Spinal cord (tissue), 10 donors: ENCODE data around the gene CARMIL3. TPM values are rescaled to one million over a fixed set of nuclear protein-coding genes. Genes with fewer than 3 reads are reported as not detected.

Experiments used
- DNase-seq, 6 donors: peaks; one replicate each; pipeline versions ENCODE4 v3.0.0 to v3.0.0-alpha.2; 2013 to 2015; ENCODE audit warnings: low spot score in 6 of 6, low read depth in 4 of 6
- H3K27ac ChIP-seq: one replicate; pipeline ENCODE4 v1.5.1; 2013; ENCODE audit warnings: low read depth, low read length, control low read depth
- H3K27me3 ChIP-seq: one replicate; pipeline ENCODE4 v1.6.1; 2013; ENCODE audit warnings: low read length; ENCODE audit not compliant: control insufficient read depth, insufficient read depth
- H3K36me3 ChIP-seq: one replicate; pipeline ENCODE4 v1.6.1; 2013; ENCODE audit warnings: low read length; ENCODE audit not compliant: control insufficient read depth, insufficient read depth
- H3K4me1 ChIP-seq: one replicate; pipeline ENCODE4 v1.6.1; 2013; ENCODE audit warnings: low read length; ENCODE audit not compliant: control insufficient read depth, insufficient read depth
- H3K4me3 ChIP-seq: one replicate; pipeline ENCODE4 v1.5.1; 2013; ENCODE audit warnings: low read depth, low read length, control low read depth
- H3K9me3 ChIP-seq: one replicate; pipeline ENCODE4 v1.6.1; 2013; ENCODE audit warnings: low read length; ENCODE audit not compliant: control insufficient read depth, insufficient read depth
- WGBS: methylation state at CpG from one replicate; pipeline ENCODE4 v1.1.5; 2013; ENCODE audit warnings: missing lambda C conversion rate; ENCODE audit not compliant: insufficient coverage; 5-methylcytosine and 5-hydroxymethylcytosine counted together
- polyA plus RNA-seq, 2 donors: library from polyadenylated mRNA; unstranded; fragments of 120-200 nt; gene quantifications; one replicate each; pipeline ENCODE4 v1.2.1, GENCODE V29; 2013; ENCODE audit not compliant: insufficient read length in 2 of 2
- total RNA-seq, 2 donors: library from RNA; depleted of rRNA in 1 of 2; stranded (reverse); fragments of 120-200 nt in 1 of 2; fragments of >200 nt in 1 of 2; gene quantifications; one replicate each; pipeline versions ENCODE4 v1.2.3 to v1.2.4, GENCODE V29; 2013 to 2014
- donor health status: healthy.

The CARMIL3 gene
- total and polyA plus RNA-seq, 4 donors = 10.2 to 43.2 (median 22.4) TPM

- WGBS = 81% methylated on average over 9 of the region's 10 CpGs
- Histone ChIP-seq H3K27me3 (no peaks in the 10 kb centered on the region), H3K36me3 (peaks cover 52% of the 10 kb centered on the region), H3K27ac (no peak overlapping the region), H3K4me3 (no peak overlapping the region), H3K9me3 (no peaks in the 10 kb centered on the region), H3K4me1 (peaks cover 33% of the 10 kb centered on the region)
- no peak for DNase-seq
Measured at GRCh38 chr14:24053548-24054323, 1.9 kb downstream of the CARMIL3 start.

- H3K36me3 ChIP-seq = peaks cover 58% of the 10 kb centered on the region
- no peak overlapping the region for H3K27ac ChIP-seq
- no peak for DNase-seq
- 91% methylated on average over 5 of the region's 6 CpGs for WGBS
- no peaks in the 10 kb centered on the region for H3K9me3 ChIP-seq
- peaks cover 33% of the 10 kb centered on the region for H3K4me1 ChIP-seq
- no peak overlapping the region for H3K4me3 ChIP-seq
- no peaks in the 10 kb centered on the region for H3K27me3 ChIP-seq
Measured at GRCh38 chr14:24054324-24054641, 2.5 kb downstream of the CARMIL3 start.

GRCh38 chr14:24054646-24055045 lies 2.8 kb downstream of the CARMIL3 start:
- no peaks in the 10 kb centered on the region for H3K9me3 ChIP-seq
- DNase-seq = no peak
- WGBS = 96% methylated on average over 9 of the region's 9 CpGs
- H3K36me3 ChIP-seq = peaks cover 61% of the 10 kb centered on the region
- H3K4me3 ChIP-seq = no peak overlapping the region
- H3K27ac ChIP-seq = no peak overlapping the region
- H3K27me3 ChIP-seq = no peaks in the 10 kb centered on the region
- H3K4me1 ChIP-seq = peaks cover 33% of the 10 kb centered on the region

- Histone ChIP-seq H3K27me3 (no peaks in the 10 kb centered on the region), H3K36me3 (peaks cover 77% of the 10 kb centered on the region), H3K4me1 (peaks cover 27% of the 10 kb centered on the region), H3K4me3 (no peak overlapping the region), H3K9me3 (no peaks in the 10 kb centered on the region), H3K27ac (no peak overlapping the region)
- WGBS = 87% methylated on average over 8 of the region's 10 CpGs
- no peak for DNase-seq
Measured at GRCh38 chr14:24055971-24056799, 4.4 kb downstream of the CARMIL3 start.

- no peak for DNase-seq
- H3K4me1 ChIP-seq = peaks cover 23% of the 10 kb centered on the region
- peaks cover 83% of the 10 kb centered on the region for H3K36me3 ChIP-seq
- H3K27ac ChIP-seq = no peak overlapping the region
- 85% methylated on average over 7 of the region's 8 CpGs for WGBS
- no peaks in the 10 kb centered on the region for H3K27me3 ChIP-seq
- H3K4me3 ChIP-seq = no peak overlapping the region
- H3K9me3 ChIP-seq = no peaks in the 10 kb centered on the region
Measured at GRCh38 chr14:24056800-24057184, 5.0 kb downstream of the CARMIL3 start.

GRCh38 chr14:24057271-24057670 lies 5.5 kb downstream of the CARMIL3 start:
- DNase-seq = no peak
- no peak overlapping the region for H3K4me3 ChIP-seq
- H3K36me3 ChIP-seq = peaks cover 87% of the 10 kb centered on the region
- 75% methylated on average over 2 of the region's 2 CpGs for WGBS
- H3K27ac ChIP-seq = no peak overlapping the region
- H3K27me3 ChIP-seq = no peaks in the 10 kb centered on the region
- H3K9me3 ChIP-seq = no peaks in the 10 kb centered on the region
- peaks cover 20% of the 10 kb centered on the region for H3K4me1 ChIP-seq

GRCh38 chr14:24057867-24058259 lies 6.1 kb downstream of the CARMIL3 start:
- Histone ChIP-seq H3K4me1 (peaks cover 14% of the 10 kb centered on the region), H3K36me3 (peaks cover 93% of the 10 kb centered on the region), H3K27ac (no peak overlapping the region), H3K4me3 (no peak overlapping the region), H3K9me3 (no peaks in the 10 kb centered on the region), H3K27me3 (no peaks in the 10 kb centered on the region)
- no peak for DNase-seq
- 68% methylated on average over 12 of the region's 14 CpGs for WGBS

- no peak overlapping the region for H3K27ac ChIP-seq
- peak in 4 of 6 donors; percentile 46 to 91 (median 77) for DNase-seq
- H3K4me3 ChIP-seq = no peak overlapping the region
- WGBS = 49% methylated on average over 5 of the region's 7 CpGs
- H3K9me3 ChIP-seq = no peaks in the 10 kb centered on the region
- H3K36me3 ChIP-seq = peaks cover 98% of the 10 kb centered on the region
- peaks cover 12% of the 10 kb centered on the region for H3K4me1 ChIP-seq
- H3K27me3 ChIP-seq = no peaks in the 10 kb centered on the region
Measured at GRCh38 chr14:24058260-24058950, 6.6 kb downstream of the CARMIL3 start.

- WGBS = 92% methylated on average over 9 of the region's 10 CpGs
- H3K27me3 ChIP-seq = no peaks in the 10 kb centered on the region
- no peak overlapping the region for H3K27ac ChIP-seq
- H3K4me3 ChIP-seq = no peak overlapping the region
- H3K9me3 ChIP-seq = no peaks in the 10 kb centered on the region
- no peak for DNase-seq
- peaks cover 10% of the 10 kb centered on the region for H3K4me1 ChIP-seq
- H3K36me3 ChIP-seq = peaks cover 93% of the 10 kb centered on the region
Measured at GRCh38 chr14:24058951-24059475, 7.2 kb downstream of the CARMIL3 start.
